ENCODE measurements around the gene GDPD3.

DNA sequence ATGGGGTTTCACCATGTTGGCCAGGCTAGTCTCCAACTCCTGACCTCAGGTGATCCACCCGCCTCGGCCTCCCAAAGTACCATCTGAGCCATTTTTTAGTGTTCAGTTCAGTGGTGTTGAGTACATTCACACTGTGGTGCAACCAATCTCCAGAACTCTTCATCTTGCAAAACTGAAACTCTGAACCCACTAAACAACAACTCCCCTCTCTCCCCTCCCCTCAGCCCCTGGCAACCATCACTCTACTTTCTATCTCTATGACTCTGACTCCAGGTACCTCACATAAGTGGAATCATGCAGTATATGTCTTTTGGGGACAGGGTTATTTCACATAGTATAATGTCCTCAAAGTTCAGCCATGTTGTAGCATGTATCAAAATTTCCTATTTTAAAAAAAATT lies 28.4 kb upstream of the GDPD3 start:
- no peak for TF ChIP-seq POLR2A (IDR thresholded peaks at IDR 0.05)
- TF ChIP-seq, protein P1, sequence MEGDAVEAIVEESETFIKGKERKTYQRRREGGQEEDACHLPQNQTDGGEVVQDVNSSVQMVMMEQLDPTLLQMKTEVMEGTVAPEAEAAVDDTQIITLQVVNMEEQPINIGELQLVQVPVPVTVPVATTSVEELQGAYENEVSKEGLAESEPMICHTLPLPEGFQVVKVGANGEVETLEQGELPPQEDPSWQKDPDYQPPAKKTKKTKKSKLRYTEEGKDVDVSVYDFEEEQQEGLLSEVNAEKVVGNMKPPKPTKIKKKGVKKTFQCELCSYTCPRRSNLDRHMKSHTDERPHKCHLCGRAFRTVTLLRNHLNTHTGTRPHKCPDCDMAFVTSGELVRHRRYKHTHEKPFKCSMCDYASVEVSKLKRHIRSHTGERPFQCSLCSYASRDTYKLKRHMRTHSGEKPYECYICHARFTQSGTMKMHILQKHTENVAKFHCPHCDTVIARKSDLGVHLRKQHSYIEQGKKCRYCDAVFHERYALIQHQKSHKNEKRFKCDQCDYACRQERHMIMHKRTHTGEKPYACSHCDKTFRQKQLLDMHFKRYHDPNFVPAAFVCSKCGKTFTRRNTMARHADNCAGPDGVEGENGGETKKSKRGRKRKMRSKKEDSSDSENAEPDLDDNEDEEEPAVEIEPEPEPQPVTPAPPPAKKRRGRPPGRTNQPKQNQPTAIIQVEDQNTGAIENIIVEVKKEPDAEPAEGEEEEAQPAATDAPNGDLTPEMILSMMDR (IDR thresholded peaks at IDR 0.05 in 4 of 5, conservative IDR thresholded peaks at IDR 0.05 in 1 of 5) = no peak
